Measurements from ENCODE around the gene GPD1.
"Not testable (repeated sequence)": the region's sequence is repeated elsewhere in the genome, so short reads cannot be mapped to it uniquely, and the experiment has no call there.

Gene GPD1

GRCh38 chr12:50123203-50123602 is 19.4 kb downstream of the GPD1 start:
- DNase-seq (ENCODE audit: low read depth in 2 of 2), result no peak

- no peak for DNase-seq (ENCODE audit: low read depth in 2 of 2)
Measured at GRCh38 chr12:50127546-50127945, 23.7 kb downstream of the GPD1 start.

GRCh38 chr12:50129290-50129689 is 25.5 kb downstream of the GPD1 start:
- DNase-seq (ENCODE audit: low read depth in 2 of 2), result no peak

GRCh38 chr12:50132505-50133135 is 28.8 kb downstream of the GPD1 start:
- DNase-seq (ENCODE audit: low read depth in 2 of 2), result no peak

- DNase-seq (ENCODE audit: low read depth in 2 of 2), result no peak
Measured at GRCh38 chr12:50142993-50143392, 39.2 kb downstream of the GPD1 start.

- DNase-seq (ENCODE audit: low read depth in 2 of 2), result no peak
Measured at GRCh38 chr12:50145439-50145838, 41.6 kb downstream of the GPD1 start.

GRCh38 chr12:50147281-50147680 is 43.5 kb downstream of the GPD1 start:
- DNase-seq (ENCODE audit: low read depth in 2 of 2), result no peak

- DNase-seq (ENCODE audit: low read depth in 2 of 2), result not testable (repeated sequence)
Measured at GRCh38 chr12:50148011-50148410, 44.2 kb downstream of the GPD1 start.

GRCh38 chr12:50149311-50149710 is 45.5 kb downstream of the GPD1 start:
- DNase-seq (ENCODE audit: low read depth in 2 of 2), result no peak

- no peak for DNase-seq (ENCODE audit: low read depth in 2 of 2)
Measured at GRCh38 chr12:50151047-50151687, 47.4 kb downstream of the GPD1 start.

GRCh38 chr12:50154947-50155346 is 51.1 kb downstream of the GPD1 start:
- not testable (repeated sequence) for DNase-seq (ENCODE audit: low read depth in 2 of 2)

GRCh38 chr12:50156641-50157040 is 52.8 kb downstream of the GPD1 start:
- DNase-seq (ENCODE audit: low read depth in 2 of 2), result no peak

GRCh38 chr12:50157259-50157658 is 53.5 kb downstream of the GPD1 start:
- no peak for DNase-seq (ENCODE audit: low read depth in 2 of 2)

GRCh38 chr12:50160643-50161042 is 56.8 kb downstream of the GPD1 start:
- no peak for DNase-seq (ENCODE audit: low read depth in 2 of 2)

Data from stimulated activated CD8-positive, alpha-beta memory T cell treated with anti-CD3 and anti-CD28 coated beads, Interleukin-2, amount 100 ng/mL, for 1 hour (primary cell).